Activated CD8-positive, alpha-beta memory T cell treated with anti-CD3 and anti-CD28 coated beads for 1 hour (primary cell): ENCODE measurements around the gene NDUFA11.

Experiments
- DNase-seq, 2 donors: peaks; one replicate each; pipeline ENCODE4 v3.0.0-alpha.2; 2020; ENCODE audit warnings: low read depth in 1 of 2; ENCODE audit errors: extremely low read depth in 1 of 2

The NDUFA11 gene

DNA sequence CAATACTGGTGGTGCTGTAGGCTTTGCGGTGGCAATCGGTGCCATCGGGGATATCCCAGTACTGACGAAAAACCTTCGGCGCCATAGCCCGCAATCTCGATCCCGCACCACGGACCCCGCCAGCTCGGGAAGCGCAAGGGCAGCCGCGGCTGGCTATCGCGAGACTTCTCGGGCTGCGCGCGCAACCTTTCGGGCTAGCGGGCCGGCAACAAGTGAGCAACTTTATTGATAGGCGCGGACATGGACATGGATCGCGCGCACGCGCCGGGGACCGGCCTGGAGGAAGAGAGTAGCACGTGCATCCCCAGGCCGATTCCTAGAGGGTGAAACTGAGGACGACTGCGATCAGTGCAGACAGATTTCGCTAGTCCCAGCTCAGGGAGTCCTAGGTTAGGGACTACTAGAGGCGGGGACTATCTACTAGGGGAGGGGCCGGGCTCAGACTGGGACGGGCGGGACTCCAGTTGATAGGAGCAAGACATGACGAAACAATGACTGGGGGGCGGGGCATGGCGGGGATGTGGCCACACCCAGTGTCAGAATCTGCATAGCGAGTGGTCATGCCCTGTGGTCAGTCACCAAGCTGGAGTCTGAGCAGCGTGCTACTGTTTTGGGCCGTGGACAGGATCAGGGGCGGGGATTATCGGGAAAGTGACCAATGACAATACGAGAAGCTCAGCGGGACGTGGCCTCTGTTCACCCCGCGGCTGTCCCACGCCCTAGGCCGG is at the start of gene NDUFA11:
TSS of gene NDUFA11 (minus strand) at position 167 of the 728 bp plus-strand sequence. CDS start at position 85, 82 bp downstream.
- DNase-seq: peak; percentile 89 to 98

DNA sequence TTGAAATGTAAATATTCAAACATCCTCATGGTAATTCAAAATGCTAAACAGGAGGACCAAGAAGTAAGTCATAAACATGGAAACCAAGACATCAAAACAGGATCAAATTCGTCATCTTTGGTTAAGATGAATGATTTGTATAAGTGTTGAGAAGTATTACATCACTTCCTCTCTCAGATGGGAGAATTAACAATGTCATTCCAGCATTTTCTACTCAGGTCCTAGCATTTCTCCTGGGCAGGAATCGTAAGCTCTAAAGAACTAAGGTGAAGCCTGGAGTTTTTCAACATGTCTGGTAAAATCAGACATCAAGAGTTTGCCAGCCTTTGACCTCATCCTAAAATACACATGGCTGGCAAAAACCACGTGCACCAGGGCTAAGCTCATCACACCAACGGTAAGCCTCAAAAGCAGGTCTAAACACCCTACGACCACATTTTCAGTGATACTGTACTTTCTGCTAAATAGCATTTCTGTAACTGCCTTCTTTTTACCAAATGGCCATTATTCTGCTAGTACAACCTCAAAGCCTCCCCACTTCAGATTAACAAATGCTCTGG is 49.5 kb upstream of the NDUFA11 start:
- no peak for DNase-seq

DNA sequence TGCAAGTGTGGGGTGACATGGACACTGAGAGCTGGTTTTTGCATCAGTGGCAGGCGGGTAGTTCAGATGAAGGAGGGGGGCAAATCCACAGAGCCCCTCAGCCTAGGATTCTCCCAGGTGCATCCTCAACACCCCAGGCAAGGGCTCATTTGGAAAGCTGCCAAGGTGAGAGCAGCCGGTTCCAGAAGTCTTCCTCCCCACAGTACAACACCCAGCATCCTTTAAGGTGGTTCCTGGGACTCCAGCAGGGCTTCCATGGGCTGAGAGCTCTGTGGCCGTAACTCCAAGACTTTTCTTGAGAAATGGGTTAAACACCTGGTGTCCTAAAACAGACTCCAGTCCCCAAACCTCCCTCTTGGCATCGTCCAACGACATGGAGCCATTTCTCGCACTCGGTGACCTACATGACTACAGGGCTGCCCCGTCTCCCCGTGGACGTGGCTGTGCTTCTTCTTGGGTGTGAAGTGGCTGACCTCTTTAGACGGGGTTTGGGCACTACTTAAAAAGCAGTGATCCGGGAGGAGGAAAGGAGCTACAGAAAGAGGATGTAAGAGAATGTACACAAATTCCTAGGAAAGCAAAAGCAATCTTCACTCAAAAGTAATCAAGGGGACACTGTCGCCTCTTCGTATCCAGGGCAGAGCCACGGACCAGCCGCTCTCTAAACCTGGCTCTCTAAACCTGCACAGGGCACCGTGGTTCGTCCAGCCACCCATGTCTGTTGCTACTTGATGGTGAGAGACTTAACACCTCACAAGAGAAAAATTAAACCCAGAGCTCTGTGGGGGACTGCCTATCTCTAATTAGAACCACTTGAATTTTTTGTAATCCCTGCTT is 48.8 kb upstream of the NDUFA11 start:
- no peak for DNase-seq

DNA sequence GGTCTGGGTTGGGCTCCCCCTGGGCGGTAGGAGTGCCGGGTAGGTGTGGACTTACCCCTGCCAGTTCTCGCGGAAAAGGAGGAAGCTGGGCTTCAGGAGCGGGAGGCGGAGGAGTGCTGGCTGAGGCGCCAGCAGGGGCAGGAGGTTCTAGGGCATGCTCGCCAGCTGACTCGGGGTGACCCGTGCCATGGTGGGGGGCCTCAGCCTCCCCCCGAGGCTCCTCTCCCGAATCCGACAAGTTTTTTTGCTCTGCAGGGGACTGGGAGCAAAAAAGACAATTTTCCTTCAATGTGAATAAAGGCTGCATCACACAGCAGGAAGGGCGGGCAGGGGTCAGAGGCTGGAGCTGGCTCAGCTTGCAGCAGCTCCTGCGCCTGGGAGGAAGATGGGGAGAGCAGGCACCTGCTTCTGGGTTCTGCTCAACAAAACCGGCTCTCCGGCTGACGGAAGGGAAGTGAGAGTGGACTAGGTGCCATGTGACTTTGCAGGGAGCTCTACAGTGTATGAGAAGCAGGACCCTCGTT is 47.8 kb upstream of the NDUFA11 start:
- no peak for DNase-seq

DNA sequence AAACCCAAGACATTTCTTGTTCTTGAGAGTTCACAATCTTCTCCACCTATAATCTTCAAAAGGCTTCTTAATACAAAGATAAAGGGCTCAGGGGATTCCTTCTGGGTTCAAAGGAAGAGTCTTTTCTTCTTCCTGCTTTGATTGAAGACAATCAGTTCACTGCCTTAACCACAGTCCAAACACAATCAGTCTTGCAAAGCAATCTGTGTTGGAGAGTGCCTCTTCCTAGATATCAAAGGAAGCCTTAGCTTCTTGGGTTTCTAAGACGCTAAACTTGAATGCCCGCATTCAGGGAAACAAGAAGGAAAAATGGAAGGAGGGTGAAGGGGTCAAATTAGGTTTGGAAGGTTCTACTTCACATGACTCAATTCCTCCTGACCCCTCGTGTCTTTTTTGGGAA is 47.2 kb upstream of the NDUFA11 start:
- no peak for DNase-seq

DNA sequence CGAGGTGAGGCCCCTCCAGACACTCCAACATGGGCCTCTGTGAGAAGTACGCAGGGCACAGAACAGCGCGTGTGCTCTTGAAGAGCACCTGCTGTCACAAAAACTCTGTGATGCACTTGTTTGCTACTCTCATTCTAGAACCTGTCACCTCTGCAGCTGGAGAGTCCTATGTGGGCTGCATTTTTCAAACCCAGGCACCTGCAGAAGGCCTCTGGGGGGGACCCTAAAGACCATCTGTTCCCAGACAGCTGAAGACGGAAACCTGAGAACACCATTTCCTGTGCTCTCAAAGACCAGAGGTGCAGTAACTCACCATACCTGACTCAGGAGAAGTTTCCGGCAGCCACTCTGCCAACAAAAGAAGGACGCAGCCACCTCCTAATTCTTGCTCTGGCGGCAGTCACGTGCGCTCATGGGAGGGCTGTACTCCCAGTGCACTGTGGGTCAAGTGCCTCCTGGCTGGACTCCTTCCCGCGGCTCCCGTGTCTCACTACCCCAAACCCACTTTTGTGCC is 46.3 kb upstream of the NDUFA11 start:
- peak in 1 of 2 donors; percentile 15 for DNase-seq

DNA sequence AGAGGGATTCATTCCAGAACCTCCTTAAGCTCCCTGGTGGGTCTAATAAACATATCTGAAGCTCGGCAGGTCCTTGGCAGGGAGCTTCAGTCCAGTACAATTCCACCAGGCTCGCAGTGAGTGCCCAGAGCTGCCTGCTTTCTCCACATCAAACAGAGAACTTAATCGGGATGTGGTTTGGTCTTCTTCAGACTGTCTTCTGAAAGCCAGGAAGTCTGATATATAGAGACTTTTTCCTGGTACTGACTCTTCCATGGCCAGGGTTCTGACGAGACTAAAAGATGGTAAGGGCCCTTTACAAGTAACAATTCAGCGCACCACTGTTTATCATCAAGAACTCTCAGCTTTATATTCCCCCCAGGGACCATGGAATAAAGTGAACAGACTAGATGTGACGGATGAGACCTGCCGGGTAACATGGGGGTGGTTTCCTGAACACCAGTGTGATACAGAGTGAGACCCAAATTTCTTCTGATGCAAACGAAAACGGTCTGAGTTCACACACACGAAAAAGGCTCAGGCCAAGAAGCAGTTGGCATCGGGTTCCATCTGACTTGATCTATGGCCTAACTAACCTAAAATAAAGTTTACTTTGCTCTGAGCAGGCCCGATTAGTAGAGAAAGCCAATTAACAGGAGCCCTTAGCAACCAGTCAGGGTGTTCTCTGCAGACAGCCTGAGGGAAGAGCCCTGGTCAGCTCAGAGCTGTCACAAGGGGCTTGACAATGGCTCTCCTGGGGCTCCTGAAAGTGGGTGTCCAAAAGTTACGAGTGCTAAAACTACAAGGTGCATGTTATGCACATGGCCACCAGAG is 45.4 kb upstream of the NDUFA11 start:
- DNase-seq: no peak

DNA sequence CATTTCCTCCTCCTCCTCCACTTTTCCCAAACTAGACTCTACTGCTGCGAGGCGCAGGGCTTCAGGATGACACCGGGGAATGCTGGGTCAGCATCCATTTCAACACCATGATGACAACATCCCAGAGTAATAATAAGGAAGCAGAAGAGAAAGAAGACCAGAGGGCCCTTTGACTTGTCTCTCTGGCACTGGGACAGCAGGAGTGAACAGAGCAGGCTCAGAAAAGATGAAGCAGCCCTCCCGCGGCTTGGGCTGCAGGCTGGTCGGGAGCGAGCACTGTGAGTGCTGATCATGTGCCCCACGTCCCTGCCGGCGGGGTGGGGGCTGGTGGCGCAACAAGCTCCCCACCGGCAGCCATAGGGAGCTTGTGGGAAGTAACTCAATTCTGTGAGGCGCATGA is 43.8 kb upstream of the NDUFA11 start:
- DNase-seq: no peak

DNA sequence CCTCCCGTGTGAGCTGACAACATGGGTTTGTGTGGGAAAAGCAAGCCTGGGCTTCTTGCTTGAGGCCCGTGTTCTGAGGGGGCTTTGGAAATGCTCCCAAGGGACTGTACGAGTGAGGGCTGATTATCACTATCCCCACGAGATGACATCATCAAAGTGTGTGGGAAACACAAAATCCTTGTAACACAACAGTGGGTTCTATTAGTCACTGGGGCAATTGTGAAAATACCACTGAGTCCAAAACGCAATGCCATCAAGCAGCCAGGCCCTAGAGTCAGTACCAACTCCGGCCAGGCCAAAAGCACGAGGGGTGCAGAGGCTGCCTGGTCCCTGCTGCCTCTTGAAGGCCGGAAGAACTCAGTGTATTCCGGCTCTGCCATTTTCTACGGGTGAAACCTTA is 40.0 kb upstream of the NDUFA11 start:
- DNase-seq: no peak

DNA sequence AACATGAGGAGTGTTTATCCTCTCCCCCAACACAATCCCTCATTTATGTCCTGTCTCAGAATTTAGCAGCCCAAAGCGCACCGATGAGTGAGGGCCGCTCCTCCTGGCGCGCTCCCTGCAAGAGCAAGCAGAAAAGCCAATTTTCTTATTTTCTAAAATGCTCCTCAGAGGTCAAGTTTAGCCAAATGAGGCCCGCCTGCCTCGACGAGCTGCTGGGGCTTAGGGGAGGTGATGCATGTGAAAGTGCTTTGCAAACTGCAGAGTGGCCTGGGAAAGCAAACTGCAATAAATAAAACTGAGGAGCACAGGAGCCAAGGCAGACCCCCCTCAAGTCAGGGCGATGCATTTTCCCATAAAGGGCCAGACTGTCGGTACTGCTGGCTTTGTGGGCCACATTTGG is 39.5 kb upstream of the NDUFA11 start:
- no peak for DNase-seq

DNA sequence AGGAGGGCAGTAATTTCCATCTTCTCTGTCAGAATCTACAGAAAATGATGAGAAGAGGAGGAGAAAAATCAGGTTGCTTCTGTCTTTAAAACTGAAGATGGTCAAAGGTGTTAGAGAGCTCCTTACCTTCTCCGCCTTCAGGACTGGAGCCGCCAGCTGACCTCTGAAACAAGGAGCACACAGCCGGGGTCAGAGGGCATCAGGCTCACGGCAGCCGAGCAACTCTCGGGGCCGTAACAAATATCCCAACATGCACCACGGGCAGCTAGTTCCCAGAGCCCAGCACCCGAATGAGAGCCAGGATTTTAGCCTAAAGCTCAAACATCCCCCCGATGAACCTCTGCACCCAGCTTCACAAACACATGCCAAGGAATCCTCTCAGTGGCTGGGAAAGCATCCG is 38.1 kb upstream of the NDUFA11 start:
- DNase-seq: no peak

DNA sequence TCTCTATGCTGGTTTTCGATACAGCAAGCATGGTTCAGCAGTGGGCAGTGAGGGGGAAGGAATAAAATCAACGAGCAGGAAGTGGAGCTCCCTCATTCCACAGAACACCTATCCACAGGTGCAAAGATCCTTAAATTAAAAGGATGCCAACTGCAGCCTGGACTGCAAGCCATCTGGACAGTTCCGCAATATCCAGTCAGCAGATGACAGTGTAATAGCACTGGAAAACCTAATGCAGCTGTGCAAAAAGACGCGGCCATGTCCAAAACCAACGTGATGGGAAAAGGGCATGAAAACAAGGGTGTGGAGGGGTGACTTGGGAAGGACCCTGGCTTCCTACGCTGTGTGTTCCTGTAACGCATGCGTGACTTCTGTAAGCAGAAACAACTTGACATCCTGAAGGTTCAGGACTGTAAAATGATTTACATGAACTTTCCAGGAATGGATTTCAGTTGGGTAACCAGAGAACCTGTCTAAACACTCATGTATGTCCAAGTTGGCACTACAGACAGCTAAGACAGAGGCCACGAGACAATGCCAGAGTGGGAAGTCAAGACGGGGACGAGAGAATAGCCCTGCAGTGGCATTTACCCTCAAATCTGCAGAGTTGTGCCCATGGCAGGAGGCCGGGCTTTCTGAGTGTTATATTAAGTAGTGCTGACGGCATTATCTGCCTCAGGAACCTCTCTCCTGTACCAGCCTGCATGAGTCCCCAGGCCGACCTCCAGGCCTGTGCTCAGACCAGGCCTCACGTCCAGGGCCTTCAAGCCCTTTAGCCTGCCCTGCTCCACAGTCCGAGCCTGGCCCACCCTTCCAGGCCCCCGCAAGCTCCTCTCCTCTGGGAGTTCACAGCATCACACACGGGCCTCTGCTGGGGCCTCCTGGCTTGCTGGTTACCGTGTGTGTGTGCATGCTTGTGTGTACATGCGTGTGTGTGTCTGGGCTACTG is 36.9 kb upstream of the NDUFA11 start:
- no peak for DNase-seq

DNA sequence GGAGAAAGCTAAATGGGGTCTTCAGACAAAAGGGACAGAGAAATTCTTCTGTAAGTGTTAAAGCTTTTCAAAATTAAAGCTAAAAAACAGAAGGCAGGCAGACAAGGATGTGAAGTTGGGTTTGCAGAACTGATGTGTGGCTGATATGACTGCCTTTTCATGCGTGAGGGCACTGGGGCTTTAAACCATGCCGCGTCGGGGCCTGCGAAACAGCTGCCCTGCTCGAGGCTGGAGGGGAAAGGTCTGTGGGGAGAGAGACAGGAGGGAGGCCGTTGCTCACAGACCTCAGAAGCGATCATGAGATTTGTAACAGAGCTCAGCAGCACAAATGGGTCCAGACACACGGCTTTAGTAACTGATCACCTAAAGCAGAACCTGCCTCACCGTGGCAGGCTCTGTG is 34.0 kb upstream of the NDUFA11 start:
- DNase-seq: no peak

DNA sequence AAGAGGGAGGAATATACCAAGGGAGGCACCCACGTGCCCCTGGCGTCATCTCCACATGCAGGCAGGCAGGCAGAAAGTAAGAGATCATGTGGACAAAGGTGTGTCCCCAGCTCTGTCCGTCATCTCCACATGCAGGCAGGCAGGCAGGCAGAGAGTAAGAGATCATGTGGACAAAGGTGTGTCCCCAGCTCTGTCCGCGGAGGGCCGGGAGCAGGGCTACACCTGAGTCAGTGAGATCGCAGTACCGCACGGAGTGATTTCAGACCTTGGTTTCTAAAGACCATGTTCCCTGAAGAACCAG is 32.7 kb upstream of the NDUFA11 start:
- DNase-seq: no peak

DNA sequence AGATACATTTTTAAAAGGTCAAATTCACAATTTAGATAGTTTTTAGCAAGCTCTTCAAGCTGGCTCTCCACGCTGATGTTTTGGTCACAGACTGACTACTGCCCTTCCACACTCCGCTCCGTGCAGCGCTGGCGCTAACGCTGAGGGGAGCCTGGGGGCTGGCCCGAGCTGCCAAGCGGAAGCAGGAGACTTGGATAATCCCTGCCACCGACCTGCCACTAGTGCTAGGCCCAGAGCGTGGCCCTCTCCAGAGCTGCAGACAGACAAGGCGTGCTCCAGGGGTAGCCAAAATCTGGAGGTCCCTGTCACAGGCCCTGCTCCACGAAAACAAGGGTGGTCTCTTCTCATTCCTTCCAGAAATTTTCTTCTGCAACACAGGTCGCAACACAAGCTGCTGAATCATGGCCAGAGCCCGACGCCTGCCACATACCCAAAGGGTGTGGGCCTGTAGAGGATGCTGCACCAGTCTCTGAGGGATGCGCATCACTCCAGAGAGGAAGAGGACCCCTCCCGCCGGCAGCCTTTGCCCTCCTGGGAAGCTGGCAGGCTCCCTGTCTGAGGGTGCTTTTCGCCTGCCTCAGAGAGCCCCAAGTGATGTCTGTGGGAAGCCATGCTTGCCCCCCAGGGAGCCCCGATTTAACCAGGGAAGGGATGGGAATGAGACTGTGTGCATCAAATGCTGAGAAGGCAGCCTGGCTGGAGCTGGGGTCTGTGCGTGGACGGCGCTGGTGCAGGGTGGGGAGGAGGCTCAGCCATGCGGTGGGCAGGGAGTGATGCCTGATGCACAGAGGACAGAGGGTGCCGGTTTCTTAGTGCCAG is 32.1 kb upstream of the NDUFA11 start:
- DNase-seq: no peak

DNA sequence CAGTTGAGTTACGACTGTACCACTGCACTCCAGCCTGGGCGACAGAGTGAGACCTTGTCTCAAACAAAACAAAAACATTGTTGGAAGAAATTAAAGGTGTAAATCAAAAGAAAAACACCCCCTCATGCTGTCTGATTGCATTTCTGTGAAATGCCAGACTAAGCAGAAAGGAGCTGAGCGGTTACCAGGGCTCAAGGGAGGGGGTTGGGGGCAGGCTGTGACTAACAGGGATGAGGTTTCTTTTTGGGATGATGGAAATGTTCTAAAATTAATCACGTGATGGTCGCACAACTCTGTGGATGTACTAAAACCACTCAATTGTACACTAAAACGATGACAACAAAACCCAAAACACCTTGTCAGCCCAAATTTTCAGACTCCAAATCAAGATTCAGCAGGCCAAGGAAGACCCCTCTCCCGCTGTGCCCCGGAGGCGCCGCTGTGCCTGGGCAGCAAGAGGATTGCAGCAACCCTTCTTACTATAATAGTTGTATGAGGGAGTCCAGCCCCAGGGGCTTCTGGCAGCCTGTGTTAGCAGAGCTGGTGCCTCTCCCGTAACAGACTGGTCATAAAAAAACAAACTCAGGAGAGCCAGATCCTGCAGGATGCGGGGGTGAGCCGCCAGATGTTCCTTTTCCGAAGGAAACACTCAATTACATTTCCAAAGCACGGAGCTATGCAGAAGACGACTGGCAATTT is 31.3 kb upstream of the NDUFA11 start:
- no peak for DNase-seq

DNA sequence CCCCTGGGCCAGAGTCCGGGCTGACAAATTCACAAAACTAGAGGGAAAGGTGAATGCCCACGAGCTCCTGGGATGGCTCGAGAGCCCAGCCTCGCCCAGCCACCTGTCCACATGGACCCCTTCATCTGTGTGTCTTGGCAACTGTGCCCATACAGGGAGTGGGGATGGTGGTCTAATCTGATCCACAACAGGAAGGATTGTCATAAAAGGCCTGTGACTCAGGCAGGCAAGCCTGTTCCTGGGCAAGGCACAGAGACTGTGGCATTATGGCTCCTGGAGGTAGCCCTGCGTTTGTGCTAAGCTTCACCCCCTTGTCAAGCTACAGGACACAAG is 30.4 kb upstream of the NDUFA11 start:
- DNase-seq: no peak

DNA sequence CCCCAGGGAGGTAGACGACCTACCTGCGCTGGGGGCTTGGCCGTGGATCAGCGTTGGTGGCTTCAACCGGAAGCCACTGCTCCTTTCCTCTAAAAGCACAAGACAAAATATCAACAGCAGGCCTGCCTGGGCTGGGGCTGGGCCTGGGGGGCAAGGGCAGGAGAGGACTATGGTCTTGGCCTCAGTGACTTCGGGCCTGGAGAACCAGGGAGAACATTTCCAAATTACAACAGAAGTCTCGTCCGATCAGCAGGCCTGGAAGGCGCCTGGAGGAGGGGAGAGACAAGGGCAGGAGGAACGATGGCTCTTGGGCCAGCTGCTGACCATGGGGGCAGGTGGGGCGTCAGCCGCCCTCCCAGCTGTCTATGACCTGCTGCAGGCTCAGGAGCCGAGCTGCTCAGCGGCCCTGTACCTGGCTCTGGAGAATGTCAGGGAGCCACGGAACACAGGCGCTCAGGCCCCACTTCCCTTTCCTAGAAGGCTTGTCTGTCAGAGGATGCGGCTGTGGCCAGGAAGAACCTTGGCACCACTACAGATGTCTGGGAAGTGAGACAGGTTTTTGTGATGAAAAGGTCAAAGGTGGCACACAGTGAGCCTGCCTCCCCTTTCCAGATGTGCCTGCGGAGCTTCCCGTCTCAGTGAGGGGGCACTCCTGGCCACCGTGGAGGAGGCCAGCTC is 29.9 kb upstream of the NDUFA11 start:
- DNase-seq: no peak
